CD4-positive, CD25-positive, alpha-beta regulatory T cell (primary cell): ENCODE data around the gene ST6GALNAC3. TPM values are rescaled to one million over a fixed set of nuclear protein-coding genes. Genes with fewer than 3 reads are reported as not detected.
"Not testable (repeated sequence)": the region's sequence is repeated elsewhere in the genome, so short reads cannot be mapped to it uniquely, and the experiment has no call there.

Source experiments
- ATAC-seq, 2 donors: fragments of 150-1000 bp; cut with Tn5 transposase; one replicate each; pipeline ENCODE4 v1.10.0; 2021; ENCODE audit warnings: low read depth in 2 of 2, moderate number of reproducible peaks in 2 of 2, moderate library complexity in 1 of 2
- DNase-seq, 3 donors: peaks; one replicate each; pipeline versions ENCODE4 v3.0.0 to v3.0.0-alpha.2; 2012 to 2022; ENCODE audit warnings: mixed read lengths in 1 of 3
- H3K27ac ChIP-seq: one replicate; pipeline ENCODE4 v1.7.0; 2013; ENCODE audit warnings: mild to moderate bottlenecking, low read length; ENCODE audit not compliant: insufficient read depth, poor library complexity, severe bottlenecking
- H3K27me3 ChIP-seq: one replicate; pipeline ENCODE4 v1.7.0; 2013; ENCODE audit warnings: low read length; ENCODE audit not compliant: control insufficient read depth, insufficient read depth
- H3K36me3 ChIP-seq: one replicate; pipeline ENCODE4 v1.7.0; 2013; ENCODE audit warnings: mild to moderate bottlenecking, low read length, moderate library complexity; ENCODE audit not compliant: control insufficient read depth, insufficient read depth
- H3K4me1 ChIP-seq: 2 replicates; pipeline ENCODE4 v1.7.0; 2013; ENCODE audit warnings: mild to moderate bottlenecking, low read length; ENCODE audit not compliant: insufficient read depth, control insufficient read depth, poor library complexity, severe bottlenecking
- H3K4me3 ChIP-seq: one replicate; pipeline ENCODE4 v1.7.0; 2013; ENCODE audit warnings: low read depth, mild to moderate bottlenecking, low read length, moderate library complexity
- H3K9me3 ChIP-seq, 2 experiments: 1 replicate in 1 of 2; 2 replicates in 1 of 2; pipeline ENCODE4 v1.7.0; 2013; ENCODE audit warnings: low read length in 2 of 2, mild to moderate bottlenecking in 1 of 2, moderate library complexity in 1 of 2; ENCODE audit not compliant: control insufficient read depth in 2 of 2
- H3K27ac Mint-ChIP-seq, 3 donors: one replicate each; pipeline ENCODE4 v1.8.0; 2020 to 2022; ENCODE audit warnings: mild to moderate bottlenecking in 3 of 3, mixed read lengths in 3 of 3, moderate library complexity in 2 of 3
- H3K27me3 Mint-ChIP-seq: one replicate; pipeline ENCODE4 v1.8.0; 2022; ENCODE audit warnings: mild to moderate bottlenecking, mixed read lengths
- H3K36me3 Mint-ChIP-seq: one replicate; pipeline ENCODE4 v1.8.0; 2020; ENCODE audit warnings: mixed read lengths
- H3K4me1 Mint-ChIP-seq, 4 donors: one replicate each; pipeline ENCODE4 v1.8.0; 2020 to 2022; ENCODE audit warnings: mixed read lengths in 4 of 4, mild to moderate bottlenecking in 1 of 4
- H3K4me3 Mint-ChIP-seq, 4 donors: one replicate each; pipeline ENCODE4 v1.8.0; 2020 to 2022; ENCODE audit warnings: mild to moderate bottlenecking in 4 of 4, mixed read lengths in 4 of 4, moderate library complexity in 3 of 4
- H3K9me3 Mint-ChIP-seq, 7 donors: one replicate each; pipeline ENCODE4 v1.8.0; 2020 to 2022; ENCODE audit warnings: mixed read lengths in 7 of 7, mild to moderate bottlenecking in 3 of 7, moderate library complexity in 2 of 7
- polyA plus RNA-seq, 4 donors: library from polyadenylated mRNA; unstranded; fragments of 300-500 nt; fragmentation: Illumina TruSeq; gene quantifications; one replicate each; pipeline ENCODE4 v1.2.3, GENCODE V29; 2021
- total RNA-seq: library from RNA; stranded (reverse); gene quantifications from one replicate; pipeline ENCODE4 v1.2.3, GENCODE V29; 2022

The ST6GALNAC3 gene
- total and polyA plus RNA-seq, 5 donors from 2014 or later, result 0.03 to 3.4 (median 0.95) TPM

GRCh38 chr1:76109404-76109803, 34.9 kb downstream of the ST6GALNAC3 start:
- Mint-ChIP-seq H3K9me3 (peaks cover 0 to 3% (median 0%) of the 10 kb centered on the region in 7 donors), H3K4me3 (no peak overlapping the region), H3K36me3 (peaks cover 4% of the 10 kb centered on the region), H3K27ac (no peak overlapping the region), H3K27me3 (peaks cover 12% of the 10 kb centered on the region), H3K4me1 (no peaks in the 10 kb centered on the region)
- H3K27ac ChIP-seq, result no peak overlapping the region
- no peaks in the 10 kb centered on the region for H3K4me1 ChIP-seq
- no peaks in the 10 kb centered on the region for H3K36me3 ChIP-seq
- no peak overlapping the region for H3K4me3 ChIP-seq
- DNase-seq (no peak), ATAC-seq (no peak)
- H3K27me3 ChIP-seq, result no peaks in the 10 kb centered on the region
- H3K9me3 ChIP-seq, result no peaks in the 10 kb centered on the region

- H3K4me1 ChIP-seq, result no peaks in the 10 kb centered on the region
- Mint-ChIP-seq H3K9me3 (peaks cover 0 to 3% (median 0%) of the 10 kb centered on the region in 7 donors), H3K36me3 (peaks cover 4% of the 10 kb centered on the region), H3K4me3 (no peak overlapping the region), H3K4me1 (no peaks in the 10 kb centered on the region), H3K27ac (no peak overlapping the region), H3K27me3 (peaks cover 15% of the 10 kb centered on the region)
- no peaks in the 10 kb centered on the region for H3K36me3 ChIP-seq
- no peak overlapping the region for H3K27ac ChIP-seq
- H3K27me3 ChIP-seq, result no peaks in the 10 kb centered on the region
- DNase-seq (no peak), ATAC-seq (no peak)
- H3K4me3 ChIP-seq, result no peak overlapping the region
- no peaks in the 10 kb centered on the region for H3K9me3 ChIP-seq
These were observed 35.5 kb downstream of the ST6GALNAC3 start for GRCh38 chr1:76109901-76110560.

DNA sequence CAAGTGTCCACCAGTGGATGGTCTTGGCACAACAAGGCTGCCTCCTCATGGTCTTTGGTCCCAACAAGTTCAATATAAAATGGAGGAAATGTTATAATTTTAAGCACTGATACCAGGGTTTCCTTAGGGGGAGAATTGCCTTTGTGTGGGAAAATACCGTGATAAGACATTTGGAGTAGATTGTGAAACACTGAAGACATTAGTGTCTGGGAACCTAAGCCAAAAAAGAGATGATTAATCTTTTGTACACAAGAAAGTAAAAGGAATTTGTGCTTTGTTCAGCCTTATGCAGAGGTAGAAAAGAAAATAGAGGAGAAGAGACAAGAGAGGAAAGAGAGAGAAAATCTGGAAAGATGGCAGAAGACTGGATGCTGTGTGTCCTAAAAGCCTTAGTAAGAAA, 36.1 kb downstream of the ST6GALNAC3 start:
- Histone ChIP-seq H3K4me1 (no peaks in the 10 kb centered on the region), H3K27ac (no peak overlapping the region), H3K4me3 (no peak overlapping the region), H3K9me3 (no peaks in the 10 kb centered on the region), H3K27me3 (no peaks in the 10 kb centered on the region), H3K36me3 (no peaks in the 10 kb centered on the region)
- H3K36me3 Mint-ChIP-seq, result peaks cover 4% of the 10 kb centered on the region
- peaks cover 0 to 3% (median 0%) of the 10 kb centered on the region in 7 donors for H3K9me3 Mint-ChIP-seq
- no peaks in the 10 kb centered on the region for H3K4me1 Mint-ChIP-seq
- peaks cover 15% of the 10 kb centered on the region for H3K27me3 Mint-ChIP-seq
- H3K27ac Mint-ChIP-seq, result no peak overlapping the region
- H3K4me3 Mint-ChIP-seq, result no peak overlapping the region
- ATAC-seq (no peak), DNase-seq (no peak)

GRCh38 chr1:76112321-76112720, 37.8 kb downstream of the ST6GALNAC3 start:
- not testable (repeated sequence) for H3K36me3 Mint-ChIP-seq, DNase-seq, H3K27ac Mint-ChIP-seq, ATAC-seq, H3K27me3 ChIP-seq, H3K4me1 ChIP-seq, H3K36me3 ChIP-seq, H3K4me3 Mint-ChIP-seq, H3K9me3 ChIP-seq, H3K27ac ChIP-seq, H3K9me3 Mint-ChIP-seq, H3K4me3 ChIP-seq, H3K4me1 Mint-ChIP-seq
- H3K27me3 Mint-ChIP-seq, result peaks cover 15% of the 10 kb centered on the region

- H3K36me3 Mint-ChIP-seq, result no peaks in the 10 kb centered on the region
- no peak overlapping the region for H3K4me3 ChIP-seq
- H3K27ac Mint-ChIP-seq, result no peak overlapping the region
- no peaks in the 10 kb centered on the region for H3K4me1 ChIP-seq
- H3K4me1 Mint-ChIP-seq, result no peaks in the 10 kb centered on the region
- H3K9me3 ChIP-seq, result no peaks in the 10 kb centered on the region
- H3K36me3 ChIP-seq, result no peaks in the 10 kb centered on the region
- no peak for ATAC-seq
- H3K27me3 ChIP-seq, result no peaks in the 10 kb centered on the region
- H3K27me3 Mint-ChIP-seq, result peaks cover 8% of the 10 kb centered on the region
- no peak overlapping the region for H3K27ac ChIP-seq
- no peak for DNase-seq
- no peak overlapping the region for H3K4me3 Mint-ChIP-seq
- H3K9me3 Mint-ChIP-seq, result peaks cover 0 to 3% (median 0%) of the 10 kb centered on the region in 7 donors
These were observed 38.9 kb downstream of the ST6GALNAC3 start for GRCh38 chr1:76113446-76113845.

DNA sequence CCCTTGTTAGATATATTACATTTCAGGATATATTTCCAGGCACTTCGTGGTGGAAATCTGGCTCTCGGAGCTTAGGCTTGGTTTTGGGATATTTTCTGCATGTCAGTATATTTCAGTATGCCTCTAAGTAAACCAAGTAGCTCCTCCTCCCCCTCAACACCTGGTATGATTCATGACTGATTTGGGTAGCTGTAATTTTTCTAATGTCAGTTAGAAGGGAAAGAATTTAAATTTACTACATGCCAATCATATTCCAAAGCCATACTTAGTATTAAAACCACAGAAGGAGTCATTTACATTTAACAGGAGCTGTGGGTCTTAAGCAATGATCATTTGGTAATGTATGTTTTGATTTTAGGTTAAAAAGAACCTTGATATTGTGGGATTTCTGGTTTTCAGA, 40.6 kb downstream of the ST6GALNAC3 start:
- H3K9me3 ChIP-seq, result no peaks in the 10 kb centered on the region

GRCh38 chr1:76121850-76122249, 47.3 kb downstream of the ST6GALNAC3 start:
- H3K27me3 ChIP-seq, result no peaks in the 10 kb centered on the region
- H3K4me1 ChIP-seq, result no peaks in the 10 kb centered on the region
- Mint-ChIP-seq H3K27ac (no peak overlapping the region), H3K27me3 (peaks cover 4% of the 10 kb centered on the region), H3K4me1 (no peaks in the 10 kb centered on the region), H3K36me3 (no peaks in the 10 kb centered on the region), H3K4me3 (no peak overlapping the region), H3K9me3 (peaks cover 0 to 2% (median 0%) of the 10 kb centered on the region in 7 donors)
- no peaks in the 10 kb centered on the region for H3K9me3 ChIP-seq
- ATAC-seq (no peak), DNase-seq (no peak)
- H3K4me3 ChIP-seq, result no peak overlapping the region
- H3K36me3 ChIP-seq, result no peaks in the 10 kb centered on the region
- H3K27ac ChIP-seq, result no peak overlapping the region

More for the DNA sequence above, 40.6 kb downstream of the ST6GALNAC3 start:
- H3K27me3 ChIP-seq, result no peaks in the 10 kb centered on the region
- H3K27me3 Mint-ChIP-seq, result peaks cover 8% of the 10 kb centered on the region
- no peak overlapping the region for H3K4me3 ChIP-seq
- ATAC-seq (no peak), DNase-seq (no peak)
- H3K4me1 ChIP-seq, result no peaks in the 10 kb centered on the region
- H3K27ac Mint-ChIP-seq, result no peak overlapping the region
- no peak overlapping the region for H3K4me3 Mint-ChIP-seq
- H3K36me3 ChIP-seq, result no peaks in the 10 kb centered on the region
- H3K4me1 Mint-ChIP-seq, result no peaks in the 10 kb centered on the region
- H3K27ac ChIP-seq, result no peak overlapping the region
- H3K36me3 Mint-ChIP-seq, result no peaks in the 10 kb centered on the region
- peaks cover 0 to 3% (median 0%) of the 10 kb centered on the region in 7 donors for H3K9me3 Mint-ChIP-seq

DNA sequence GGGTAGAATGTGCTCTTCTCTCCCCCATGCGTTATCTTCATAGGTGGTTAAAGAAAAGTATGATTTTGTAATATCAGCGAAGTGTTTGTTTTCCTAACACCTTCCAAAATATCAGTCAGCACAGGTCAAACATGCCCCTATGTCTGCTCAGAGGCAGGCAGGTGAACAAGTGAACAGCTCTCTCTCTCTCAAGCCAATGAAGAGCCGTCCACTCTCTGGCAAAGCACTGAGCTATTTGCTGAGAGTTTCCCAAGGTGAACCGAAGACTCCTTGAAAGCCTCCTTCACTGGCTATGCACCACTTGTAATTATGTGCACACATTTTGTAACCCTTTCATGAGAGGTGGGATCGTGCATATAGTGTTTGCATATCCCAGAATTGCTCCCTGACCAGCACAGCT, 47.7 kb downstream of the ST6GALNAC3 start:
- H3K27me3 Mint-ChIP-seq, result peaks cover 4% of the 10 kb centered on the region

More for the DNA sequence above, 47.7 kb downstream of the ST6GALNAC3 start:
- ATAC-seq, result no peak
- Histone ChIP-seq H3K36me3 (no peaks in the 10 kb centered on the region), H3K9me3 (no peaks in the 10 kb centered on the region), H3K4me3 (no peak overlapping the region), H3K4me1 (no peaks in the 10 kb centered on the region), H3K27me3 (no peaks in the 10 kb centered on the region), H3K27ac (no peak overlapping the region)
- Mint-ChIP-seq H3K36me3 (no peaks in the 10 kb centered on the region), H3K27ac (no peak overlapping the region), H3K9me3 (peaks cover 0 to 2% (median 0%) of the 10 kb centered on the region in 7 donors), H3K4me1 (no peaks in the 10 kb centered on the region), H3K4me3 (no peak overlapping the region)
- no peak for DNase-seq
